Mammary epithelial cell (primary cell): Measurements from ENCODE around the gene MAGI1.

Experiments
- CTCF ChIP-seq, 2 donors: IDR thresholded peaks in 1 of 2; conservative IDR thresholded peaks in 1 of 2; 2 replicates each; pipeline ENCODE4 v1.5.1; 2011 to 2012; ENCODE audit warnings: inconsistent platforms in 2 of 2, low read length in 2 of 2, mild to moderate bottlenecking in 2 of 2, control low read depth in 1 of 2, low read depth in 1 of 2; ENCODE audit not compliant: insufficient read depth in 1 of 2; ENCODE audit errors: extremely low read depth in 1 of 2
- EZH2 ChIP-seq: IDR thresholded peaks from 2 replicates; pipeline ENCODE4 v1.6.1; 2012; ENCODE audit warnings: low read length, inconsistent platforms, borderline replicate concordance

DNA sequence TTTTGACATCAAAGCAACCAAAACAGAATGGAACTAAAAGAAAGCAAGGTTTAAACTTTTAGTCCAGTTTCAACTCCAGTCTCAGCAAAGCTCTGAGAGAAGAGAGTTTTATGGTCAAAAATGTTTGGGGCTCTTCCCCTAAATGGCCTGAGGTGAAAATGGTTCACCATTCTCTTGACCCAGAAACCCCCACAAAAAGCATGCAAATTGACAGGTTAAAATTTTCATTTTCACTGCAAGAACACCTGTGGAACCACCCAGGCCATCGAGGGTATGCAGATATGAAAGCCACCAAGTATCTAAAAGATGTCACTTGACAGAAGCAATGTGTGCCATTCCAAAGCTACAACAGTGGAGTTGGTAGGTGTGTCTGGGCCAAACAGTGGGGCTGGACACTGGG lies 195.0 kb downstream of the MAGI1 start:
- TF ChIP-seq CTCF (conservative IDR thresholded peaks at IDR 0.05 in 1 of 2, IDR thresholded peaks at IDR 0.05 in 1 of 2; ENCODE audit: extremely low read depth in 1 of 2, insufficient read depth in 1 of 2, low read depth in 1 of 2, low read length in 2 of 2) (no peak), EZH2 (no peak)
